Fibroblast of lung (primary cell): ENCODE data around the gene SLC38A3. TPM values are rescaled to one million over a fixed set of nuclear protein-coding genes. Genes with fewer than 3 reads are reported as not detected.

ENCODE experiments used
- DNase-seq, 2 donors: peaks; one replicate each; pipeline versions ENCODE4 v3.0.0 to v3.0.0-alpha.2; 2010; ENCODE audit warnings: low read depth in 2 of 2
- H2AFZ ChIP-seq: 2 replicates; pipeline ENCODE4 v1.5.1; 2012; ENCODE audit warnings: low read length, control low read depth, inconsistent platforms
- H3K27ac ChIP-seq: 2 replicates; pipeline ENCODE4 v1.5.1; 2011; ENCODE audit warnings: low read length, control low read depth; ENCODE audit not compliant: insufficient read depth
- H3K27me3 ChIP-seq: 2 replicates; pipeline ENCODE4 v1.5.1; 2011; ENCODE audit warnings: mild to moderate bottlenecking, low read length; ENCODE audit not compliant: control insufficient read depth, insufficient read depth
- H3K36me3 ChIP-seq: 2 replicates; pipeline ENCODE4 v1.5.1; 2011; ENCODE audit warnings: low read length; ENCODE audit not compliant: control insufficient read depth, insufficient read depth
- H3K4me1 ChIP-seq: 2 replicates; pipeline ENCODE4 v1.5.1; 2011; ENCODE audit warnings: low read length; ENCODE audit not compliant: control insufficient read depth, insufficient read depth; ENCODE audit errors: extremely low read depth
- H3K4me2 ChIP-seq: 2 replicates; pipeline ENCODE4 v1.5.1; 2011; ENCODE audit warnings: low read length, control low read depth; ENCODE audit not compliant: insufficient read depth; ENCODE audit errors: extremely low read depth
- H3K4me3 ChIP-seq, 4 experiments: fragments of 200-600 bp in 1 of 4; sonication (generic) in 1 of 4; replicated peaks in 1 of 4; 2 replicates each; pipeline ENCODE4 v1.5.1; 2011 to 2016; ENCODE audit warnings: low read length in 4 of 4, low read depth in 3 of 4, mild to moderate bottlenecking in 3 of 4, control low read depth in 2 of 4, inconsistent platforms in 1 of 4, mixed read lengths in 1 of 4; ENCODE audit not compliant: insufficient read depth in 1 of 4; ENCODE audit errors: control extremely low read depth in 1 of 4
- H3K79me2 ChIP-seq: 2 replicates; pipeline ENCODE4 v1.5.1; 2012; ENCODE audit warnings: mild to moderate bottlenecking, low read length, inconsistent platforms; ENCODE audit not compliant: control insufficient read depth, insufficient read depth
- H3K9ac ChIP-seq: 2 replicates; pipeline ENCODE4 v1.5.1; 2011; ENCODE audit warnings: mild to moderate bottlenecking, low read length, control low read depth; ENCODE audit not compliant: insufficient read depth
- H3K9me3 ChIP-seq: 2 replicates; pipeline ENCODE4 v1.5.1; 2012; ENCODE audit warnings: low read depth, low read length; ENCODE audit not compliant: control insufficient read depth, insufficient read depth
- H4K20me1 ChIP-seq: 2 replicates; pipeline ENCODE4 v1.5.1; 2011; ENCODE audit warnings: low read length; ENCODE audit not compliant: control insufficient read depth, insufficient read depth; ENCODE audit errors: extremely low read depth
- EZH2 ChIP-seq: IDR thresholded peaks from 2 replicates; pipeline ENCODE4 v1.5.1; 2012; ENCODE audit warnings: low read length, control low read depth, mild to moderate bottlenecking; ENCODE audit errors: missing control alignments
- polyA plus RNA-seq, 2 donors: library from polyadenylated mRNA; depleted of rRNA in 1 of 2; stranded (reverse) in 1 of 2; unstranded in 1 of 2; fragments of >200 nt; gene quantifications; 2 replicates each; pipeline ENCODE4 v1.2.1, GENCODE V29; 2011 to 2012; ENCODE audit warnings: missing spikeins in 1 of 2
- total RNA-seq: library from RNA; depleted of rRNA; stranded (reverse); fragments of >200 nt; gene quantifications from 2 replicates; pipeline ENCODE4 v1.2.1, GENCODE V29; 2014
- TF ChIP-seq, protein P1 (sequence below), 2 donors: IDR thresholded peaks in 1 of 2; conservative IDR thresholded peaks in 1 of 2; 1 replicate in 1 of 2; 2 replicates in 1 of 2; pipeline ENCODE4 v1.5.1; 2011 to 2012; ENCODE audit warnings: low read length in 2 of 2, control low read depth in 1 of 2, inconsistent platforms in 1 of 2, low read depth in 1 of 2, mild to moderate bottlenecking in 1 of 2

SLC38A3 gene
- total and polyA plus RNA-seq, 2 donors (not counting 1 experiment from before 2014, with no cell fraction given), result 0.02 TPM; not detected in 1

GRCh38 chr3:50203809-50204803 lies 965 bp upstream of the SLC38A3 start:
- Histone ChIP-seq H3K27ac (no peak overlapping the region), H3K4me3 (no peak overlapping the region), H3K4me1 (no peaks in the 10 kb centered on the region), H3K9ac (no peak overlapping the region), H3K27me3 (peaks cover 47% of the 10 kb centered on the region), H4K20me1 (no peaks in the 10 kb centered on the region), H3K79me2 (no peaks in the 10 kb centered on the region), H3K9me3 (no peaks in the 10 kb centered on the region), H3K36me3 (no peaks in the 10 kb centered on the region), H2AFZ (no peak overlapping the region), H3K4me2 (no peak overlapping the region)
- TF ChIP-seq EZH2, result peak; percentile 80
- TF ChIP-seq, protein P1, sequence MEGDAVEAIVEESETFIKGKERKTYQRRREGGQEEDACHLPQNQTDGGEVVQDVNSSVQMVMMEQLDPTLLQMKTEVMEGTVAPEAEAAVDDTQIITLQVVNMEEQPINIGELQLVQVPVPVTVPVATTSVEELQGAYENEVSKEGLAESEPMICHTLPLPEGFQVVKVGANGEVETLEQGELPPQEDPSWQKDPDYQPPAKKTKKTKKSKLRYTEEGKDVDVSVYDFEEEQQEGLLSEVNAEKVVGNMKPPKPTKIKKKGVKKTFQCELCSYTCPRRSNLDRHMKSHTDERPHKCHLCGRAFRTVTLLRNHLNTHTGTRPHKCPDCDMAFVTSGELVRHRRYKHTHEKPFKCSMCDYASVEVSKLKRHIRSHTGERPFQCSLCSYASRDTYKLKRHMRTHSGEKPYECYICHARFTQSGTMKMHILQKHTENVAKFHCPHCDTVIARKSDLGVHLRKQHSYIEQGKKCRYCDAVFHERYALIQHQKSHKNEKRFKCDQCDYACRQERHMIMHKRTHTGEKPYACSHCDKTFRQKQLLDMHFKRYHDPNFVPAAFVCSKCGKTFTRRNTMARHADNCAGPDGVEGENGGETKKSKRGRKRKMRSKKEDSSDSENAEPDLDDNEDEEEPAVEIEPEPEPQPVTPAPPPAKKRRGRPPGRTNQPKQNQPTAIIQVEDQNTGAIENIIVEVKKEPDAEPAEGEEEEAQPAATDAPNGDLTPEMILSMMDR (conservative IDR thresholded peaks at IDR 0.05 in 1 of 2, IDR thresholded peaks at IDR 0.05 in 1 of 2; ENCODE audit: low read depth in 1 of 2, low read length in 2 of 2), result no peak
- DNase-seq, result no peak

- Histone ChIP-seq H3K4me3 (peak overlapping the region in 2 of 4 experiments; percentile 16 to 22), H4K20me1 (no peaks in the 10 kb centered on the region), H3K4me1 (no peaks in the 10 kb centered on the region), H3K27me3 (peaks cover 47% of the 10 kb centered on the region), H2AFZ (no peak overlapping the region), H3K9ac (no peak overlapping the region), H3K27ac (no peak overlapping the region), H3K4me2 (no peak overlapping the region), H3K79me2 (no peaks in the 10 kb centered on the region), H3K36me3 (no peaks in the 10 kb centered on the region), H3K9me3 (no peaks in the 10 kb centered on the region)
- peak in 1 of 2 donors; percentile 27 for DNase-seq
- peak; percentile 96 for TF ChIP-seq EZH2
- TF ChIP-seq, protein P1 (conservative IDR thresholded peaks at IDR 0.05 in 1 of 2, IDR thresholded peaks at IDR 0.05 in 1 of 2; ENCODE audit: low read depth in 1 of 2, low read length in 2 of 2), result no peak
Measured at GRCh38 chr3:50205413-50206276, 574 bp downstream of the SLC38A3 start.
